Endodermal cell (in vitro differentiated cells): ENCODE measurements around the gene ADAMTS12. TPM values are rescaled to one million over a fixed set of nuclear protein-coding genes. Genes with fewer than 3 reads are reported as not detected.
"Not testable (repeated sequence)": the region's sequence is repeated elsewhere in the genome, so short reads cannot be mapped to it uniquely, and the experiment has no call there.

ENCODE experiments used
- DNase-seq: peaks from one replicate; pipeline ENCODE4 v3.0.0-alpha.2; 2017
- H3K27ac ChIP-seq: 2 replicates; pipeline ENCODE4 v1.5.1; 2013; ENCODE audit warnings: mild to moderate bottlenecking, low read depth, low read length, moderate library complexity
- H3K27me3 ChIP-seq: 2 replicates; pipeline ENCODE4 v1.6.1; 2013; ENCODE audit warnings: mild to moderate bottlenecking, low read length, moderate library complexity; ENCODE audit not compliant: insufficient read depth, control insufficient read depth, poor library complexity, severe bottlenecking
- H3K36me3 ChIP-seq: 2 replicates; pipeline ENCODE4 v1.7.0; 2013; ENCODE audit warnings: mild to moderate bottlenecking, low read length, moderate library complexity; ENCODE audit not compliant: control insufficient read depth, insufficient read depth
- H3K4me1 ChIP-seq: one replicate; pipeline ENCODE4 v1.7.0; 2013; ENCODE audit warnings: low read length; ENCODE audit not compliant: control insufficient read depth, insufficient read depth
- H3K4me3 ChIP-seq: 2 replicates; pipeline ENCODE4 v1.5.1; 2013; ENCODE audit warnings: mild to moderate bottlenecking, low read length, moderate library complexity
- H3K9ac ChIP-seq: 2 replicates; pipeline ENCODE4 v1.6.1; 2013; ENCODE audit warnings: mild to moderate bottlenecking, low read length, moderate library complexity; ENCODE audit not compliant: poor library complexity, severe bottlenecking; ENCODE audit errors: extremely low read depth
- H3K9me3 ChIP-seq: 2 replicates; pipeline ENCODE4 v1.6.1; 2013; ENCODE audit warnings: mild to moderate bottlenecking, low read length, moderate library complexity; ENCODE audit not compliant: control insufficient read depth
- H3K27ac Mint-ChIP-seq: 2 replicates; pipeline ENCODE4 v1.8.0; 2020; ENCODE audit warnings: mixed read lengths
- H3K27me3 Mint-ChIP-seq: 2 replicates; pipeline ENCODE4 v1.8.0; 2021; ENCODE audit warnings: mild to moderate bottlenecking, mixed read lengths; ENCODE audit not compliant: insufficient read depth
- H3K36me3 Mint-ChIP-seq: 2 replicates; pipeline ENCODE4 v1.8.0; 2020; ENCODE audit warnings: low read depth, mixed read lengths
- H3K4me1 Mint-ChIP-seq: 2 replicates; pipeline ENCODE4 v1.8.0; 2020; ENCODE audit warnings: mixed read lengths
- H3K4me3 Mint-ChIP-seq: 2 replicates; pipeline ENCODE4 v1.8.0; 2020; ENCODE audit warnings: mild to moderate bottlenecking, moderate library complexity, mixed read lengths
- H3K9me3 Mint-ChIP-seq: 2 replicates; pipeline ENCODE4 v1.8.0; 2020; ENCODE audit warnings: mild to moderate bottlenecking, mixed read lengths
- WGBS, 2 experiments: methylation state at CpG; one replicate each; pipeline versions ENCODE4 v1.1.5 to v1.1.7; 2013; ENCODE audit warnings: missing lambda C conversion rate in 2 of 2, mixed read lengths in 1 of 2; ENCODE audit not compliant: insufficient coverage in 1 of 2, insufficient read length in 1 of 2; 5-methylcytosine and 5-hydroxymethylcytosine counted together
- total RNA-seq, 2 donors: library from RNA; stranded (reverse); fragmentation: NEBNext Ultra II Directional in 1 of 2; extraction: Animal tissue kit (Norgen Biotek cat#: 25700) in 1 of 2; gene quantifications; 2 replicates in 1 of 2; 3 replicates in 1 of 2; pipeline ENCODE4 v1.2.1, GENCODE V29; 2021
- TF ChIP-seq, protein P1 (sequence below): fragments of 200-600 bp; sonication (generic); conservative IDR thresholded peaks from 2 replicates; pipeline ENCODE4 v1.5.0; 2021; ENCODE audit warnings: antibody characterized with exemption, mild to moderate bottlenecking

Gene ADAMTS12
- total RNA-seq, 2 donors from 2014 or later = 80.2 to 123 TPM

GRCh38 chr5:33921002-33921401 is 29.2 kb upstream of the ADAMTS12 start:
- Mint-ChIP-seq H3K9me3 (peaks cover 24% of the 10 kb centered on the region), H3K4me1 (peaks cover 21% of the 10 kb centered on the region), H3K36me3 (peaks cover 2% of the 10 kb centered on the region), H3K27ac (no peak overlapping the region), H3K4me3 (no peak overlapping the region), H3K27me3 (peaks cover 2% of the 10 kb centered on the region)
- TF ChIP-seq, protein P1, sequence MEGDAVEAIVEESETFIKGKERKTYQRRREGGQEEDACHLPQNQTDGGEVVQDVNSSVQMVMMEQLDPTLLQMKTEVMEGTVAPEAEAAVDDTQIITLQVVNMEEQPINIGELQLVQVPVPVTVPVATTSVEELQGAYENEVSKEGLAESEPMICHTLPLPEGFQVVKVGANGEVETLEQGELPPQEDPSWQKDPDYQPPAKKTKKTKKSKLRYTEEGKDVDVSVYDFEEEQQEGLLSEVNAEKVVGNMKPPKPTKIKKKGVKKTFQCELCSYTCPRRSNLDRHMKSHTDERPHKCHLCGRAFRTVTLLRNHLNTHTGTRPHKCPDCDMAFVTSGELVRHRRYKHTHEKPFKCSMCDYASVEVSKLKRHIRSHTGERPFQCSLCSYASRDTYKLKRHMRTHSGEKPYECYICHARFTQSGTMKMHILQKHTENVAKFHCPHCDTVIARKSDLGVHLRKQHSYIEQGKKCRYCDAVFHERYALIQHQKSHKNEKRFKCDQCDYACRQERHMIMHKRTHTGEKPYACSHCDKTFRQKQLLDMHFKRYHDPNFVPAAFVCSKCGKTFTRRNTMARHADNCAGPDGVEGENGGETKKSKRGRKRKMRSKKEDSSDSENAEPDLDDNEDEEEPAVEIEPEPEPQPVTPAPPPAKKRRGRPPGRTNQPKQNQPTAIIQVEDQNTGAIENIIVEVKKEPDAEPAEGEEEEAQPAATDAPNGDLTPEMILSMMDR = no peak
- H3K4me3 ChIP-seq = no peak overlapping the region
- H3K4me1 ChIP-seq = peaks cover 3% of the 10 kb centered on the region
- H3K9me3 ChIP-seq = peaks cover 17% of the 10 kb centered on the region
- DNase-seq = no peak
- H3K36me3 ChIP-seq = no peaks in the 10 kb centered on the region
- no peak overlapping the region for H3K9ac ChIP-seq
- WGBS, 2 experiments = 90% methylated on average over 1 of the region's 1 CpG; no CpG with 5 or more reads in 1 of the 2 experiments
- H3K27me3 ChIP-seq = no peaks in the 10 kb centered on the region
- H3K27ac ChIP-seq = no peak overlapping the region

- H3K27me3 ChIP-seq, DNase-seq, H3K9ac ChIP-seq, H3K36me3 Mint-ChIP-seq, H3K27ac ChIP-seq, H3K4me1 ChIP-seq, H3K4me1 Mint-ChIP-seq, H3K4me3 ChIP-seq, H3K27ac Mint-ChIP-seq, H3K36me3 ChIP-seq, H3K27me3 Mint-ChIP-seq, H3K4me3 Mint-ChIP-seq: not testable (repeated sequence)
- WGBS, 2 experiments = 83 to 94% methylated on average over 1 to 3 of the region's 3 CpGs
- H3K9me3 ChIP-seq = peaks cover 34% of the 10 kb centered on the region
- H3K9me3 Mint-ChIP-seq = peaks cover 45% of the 10 kb centered on the region
These were observed 23.1 kb upstream of the ADAMTS12 start for GRCh38 chr5:33914844-33915243.

DNA sequence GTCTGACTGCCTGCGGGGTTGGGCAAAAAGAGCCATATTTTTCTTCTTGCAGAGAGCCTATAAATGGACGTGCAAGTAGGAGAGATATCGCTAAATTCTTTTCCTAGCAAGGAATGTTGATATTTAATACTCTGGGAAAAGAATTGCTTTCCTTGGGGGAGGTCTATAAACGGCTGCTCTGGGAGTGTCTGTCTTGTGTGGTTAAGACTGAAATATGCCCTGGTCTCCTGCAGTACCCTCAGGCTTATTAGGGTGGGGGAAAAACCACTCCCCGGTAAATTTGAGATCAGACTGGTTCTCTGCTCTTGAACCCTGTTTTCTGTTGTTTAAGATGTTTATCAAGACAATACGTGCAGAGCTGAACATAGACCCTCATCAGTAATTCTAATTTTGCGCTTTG is 14.5 kb upstream of the ADAMTS12 start:
- peaks cover 66% of the 10 kb centered on the region for H3K9me3 Mint-ChIP-seq
- H3K27ac ChIP-seq, H3K36me3 ChIP-seq, H3K4me3 Mint-ChIP-seq, H3K27ac Mint-ChIP-seq, H3K4me1 Mint-ChIP-seq, H3K9ac ChIP-seq, H3K27me3 Mint-ChIP-seq, H3K27me3 ChIP-seq, DNase-seq, H3K4me1 ChIP-seq, H3K36me3 Mint-ChIP-seq: not testable (repeated sequence)
- Histone ChIP-seq H3K9me3 (peaks cover 45% of the 10 kb centered on the region), H3K4me3 (peak overlapping the region; percentile 66)
- 89 to 92% methylated on average over 5 to 7 of the region's 7 CpGs for WGBS, 2 experiments

DNA sequence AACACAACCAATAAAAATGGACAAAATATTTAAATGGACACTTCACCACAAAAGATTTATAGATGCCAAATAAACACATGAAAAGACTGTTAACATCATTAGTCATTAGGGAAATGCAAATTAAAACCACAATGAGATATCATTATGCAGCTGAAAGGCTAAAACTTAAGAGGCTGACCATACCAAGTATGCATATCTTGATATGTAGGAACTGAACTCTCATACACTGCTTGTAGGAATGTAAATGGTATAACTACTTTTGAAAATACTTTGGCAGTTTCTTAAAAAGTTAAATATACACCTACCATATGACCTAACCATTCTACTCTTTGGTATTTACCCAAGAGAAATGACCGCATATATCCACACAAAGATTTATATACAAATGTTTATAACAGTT is 13.6 kb upstream of the ADAMTS12 start:
- Mint-ChIP-seq H3K4me1 (peaks cover 3% of the 10 kb centered on the region), H3K27ac (no peak overlapping the region), H3K27me3 (no peaks in the 10 kb centered on the region), H3K4me3 (no peak overlapping the region), H3K9me3 (peaks cover 66% of the 10 kb centered on the region), H3K36me3 (peaks cover 5% of the 10 kb centered on the region)
- no peaks in the 10 kb centered on the region for H3K36me3 ChIP-seq
- DNase-seq = no peak
- peak overlapping the region; percentile 9 for H3K4me3 ChIP-seq
- H3K27ac ChIP-seq = no peak overlapping the region
- no peaks in the 10 kb centered on the region for H3K4me1 ChIP-seq
- no peaks in the 10 kb centered on the region for H3K27me3 ChIP-seq
- TF ChIP-seq, protein P1 = no peak
- WGBS, 2 experiments = 100% methylated on average over 1 of the region's 1 CpG; no CpG with 5 or more reads in 1 of the 2 experiments
- H3K9me3 ChIP-seq = peaks cover 45% of the 10 kb centered on the region
- no peak overlapping the region for H3K9ac ChIP-seq
